DOHH2 (cell line): ENCODE data around the gene DOP1A.

Experiments
- H3F3A ChIP-seq: fragments of 200-600 bp; sonication (generic), shearing (Covaris generic); 2 replicates; pipeline ENCODE4 v1.6.0; 2016; ENCODE audit warnings: antibody characterized with exemption, mild to moderate bottlenecking; ENCODE audit not compliant: control insufficient read depth, insufficient read depth
- H3K27ac ChIP-seq: fragments of 200-600 bp; sonication (generic); 2 replicates; pipeline ENCODE4 v1.5.1; 2014; ENCODE audit warnings: low read depth, mild to moderate bottlenecking, low read length, moderate library complexity
- H3K27me3 ChIP-seq: fragments of 200-600 bp; sonication (generic); 2 replicates; pipeline ENCODE4 v1.6.1; 2014; ENCODE audit warnings: mild to moderate bottlenecking, low read length, mixed read lengths; ENCODE audit not compliant: control insufficient read depth
- H3K36me3 ChIP-seq: fragments of 200-600 bp; sonication (generic); 2 replicates; pipeline ENCODE4 v1.6.1; 2014; ENCODE audit warnings: mild to moderate bottlenecking, low read length, moderate library complexity, mixed read lengths; ENCODE audit not compliant: control insufficient read depth
- H3K4me1 ChIP-seq: fragments of 200-600 bp; sonication (generic); 2 replicates; pipeline ENCODE4 v1.6.1; 2014; ENCODE audit warnings: mild to moderate bottlenecking, low read length, mixed read lengths; ENCODE audit not compliant: control insufficient read depth
- H3K4me2 ChIP-seq: fragments of 200-600 bp; sonication (generic); 2 replicates; pipeline ENCODE4 v1.6.0; 2014; ENCODE audit warnings: mild to moderate bottlenecking, low read length, moderate library complexity
- H3K4me3 ChIP-seq: fragments of 200-600 bp; sonication (generic); 2 replicates; pipeline ENCODE4 v1.5.1; 2014; ENCODE audit warnings: mild to moderate bottlenecking, low read length, mixed read lengths
- H3K79me2 ChIP-seq: fragments of 200-600 bp; sonication (generic); 2 replicates; pipeline ENCODE4 v1.6.1; 2014; ENCODE audit warnings: mild to moderate bottlenecking, low read length, mixed read lengths; ENCODE audit not compliant: control insufficient read depth
- H3K9me2 ChIP-seq: fragments of 200-600 bp; sonication (generic); replicated peaks from 2 replicates; pipeline ENCODE4 v1.6.1; 2014; ENCODE audit warnings: mild to moderate bottlenecking, low read length, mixed read lengths; ENCODE audit not compliant: control insufficient read depth
- H3K9me3 ChIP-seq: fragments of 200-600 bp; sonication (generic); 2 replicates; pipeline ENCODE4 v1.6.1; 2014; ENCODE audit warnings: antibody characterized with exemption, low read length, mixed read lengths; ENCODE audit not compliant: control insufficient read depth, insufficient read depth
- H4K20me1 ChIP-seq: fragments of 200-600 bp; sonication (generic); 2 replicates; pipeline ENCODE4 v1.6.0; 2014; ENCODE audit warnings: low read depth, mild to moderate bottlenecking, antibody characterized with exemption, low read length, moderate library complexity; ENCODE audit not compliant: control insufficient read depth, insufficient read depth
- CTCF ChIP-seq: fragments of 200-600 bp; sonication (generic); IDR thresholded peaks from one replicate; pipeline ENCODE4 v1.5.1; 2014; ENCODE audit warnings: antibody characterized with exemption, mild to moderate bottlenecking, low read depth, low read length; ENCODE audit not compliant: poor library complexity, severe bottlenecking
- EZH2phosphoT487 ChIP-seq: fragments of 200-600 bp; sonication (generic); IDR thresholded peaks from 2 replicates; pipeline ENCODE4 v1.6.1; 2017; ENCODE audit warnings: borderline replicate concordance, mild to moderate bottlenecking, antibody characterized with exemption, low read length, moderate library complexity, mixed read lengths

DOP1A gene

GRCh38 chr6:83182114-83182513 is 114.6 kb downstream of the DOP1A start:
- H3K36me3 ChIP-seq, result peaks cover 67% of the 10 kb centered on the region
- no peaks in the 10 kb centered on the region for H3F3A ChIP-seq
- H3K9me3 ChIP-seq, result no peaks in the 10 kb centered on the region
- peaks cover 5% of the 10 kb centered on the region; the same call in 1 of the 2 replicates for H3K4me1 ChIP-seq
- H3K27ac ChIP-seq, result no peak overlapping the region
- H3K79me2 ChIP-seq, result no peaks in the 10 kb centered on the region
- no peaks in the 10 kb centered on the region for H3K27me3 ChIP-seq
- no peak overlapping the region for H3K4me3 ChIP-seq
- H3K4me2 ChIP-seq, result no peak overlapping the region
- TF ChIP-seq CTCF (no peak), EZH2phosphoT487 (no peak)
- no peaks in the 10 kb centered on the region for H3K9me2 ChIP-seq
- no peaks in the 10 kb centered on the region for H4K20me1 ChIP-seq

GRCh38 chr6:83183082-83183828 is 115.8 kb downstream of the DOP1A start:
- H3K79me2 ChIP-seq, result no peaks in the 10 kb centered on the region
- H3K4me2 ChIP-seq, result no peak overlapping the region
- H3K36me3 ChIP-seq, result peaks cover 60% of the 10 kb centered on the region
- no peak for TF ChIP-seq EZH2phosphoT487
- TF ChIP-seq CTCF, result no peak
- H3F3A ChIP-seq, result no peaks in the 10 kb centered on the region
- H3K27me3 ChIP-seq, result no peaks in the 10 kb centered on the region
- no peak overlapping the region for H3K27ac ChIP-seq
- no peaks in the 10 kb centered on the region for H3K9me2 ChIP-seq
- H4K20me1 ChIP-seq, result no peaks in the 10 kb centered on the region
- H3K9me3 ChIP-seq, result no peaks in the 10 kb centered on the region
- no peak overlapping the region for H3K4me3 ChIP-seq
- peaks cover 5% of the 10 kb centered on the region; the same call in 1 of the 2 replicates for H3K4me1 ChIP-seq

DNA sequence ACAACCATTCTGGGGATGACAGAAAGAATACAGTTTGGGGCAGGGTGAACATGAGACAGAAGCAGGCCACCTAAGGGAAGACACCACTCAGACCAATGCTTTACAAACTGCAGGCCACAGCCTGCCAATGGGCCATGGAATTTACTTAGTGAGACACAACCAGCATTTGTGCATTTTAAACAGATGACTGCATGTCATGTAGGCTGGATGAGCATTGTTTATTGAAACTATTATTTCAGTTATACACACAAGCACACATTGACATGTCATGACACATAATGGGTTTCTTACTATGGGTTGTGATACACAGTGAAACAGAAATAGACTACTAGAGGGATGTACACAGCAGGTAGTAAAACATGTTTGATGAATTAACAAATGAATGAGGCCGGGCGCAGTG is 117.6 kb downstream of the DOP1A start:
- Histone ChIP-seq H3K9me3 (no peaks in the 10 kb centered on the region), H3K9me2 (no peaks in the 10 kb centered on the region), H3K27me3 (no peaks in the 10 kb centered on the region), H3K4me1 (peaks cover 5% of the 10 kb centered on the region; the same call in 1 of the 2 replicates), H3K36me3 (peaks cover 62% of the 10 kb centered on the region), H3K4me3 (no peak overlapping the region), H4K20me1 (no peaks in the 10 kb centered on the region), H3K27ac (no peak overlapping the region), H3F3A (no peaks in the 10 kb centered on the region), H3K4me2 (no peak overlapping the region), H3K79me2 (0 out of 2 replicates have a peak, but pooled peaks cover 4% of the 10 kb centered on the region)
- TF ChIP-seq EZH2phosphoT487 (no peak), CTCF (no peak)
